ENCODE results near the gene NUCB1. TPM values are rescaled to one million over a fixed set of nuclear protein-coding genes. Genes with fewer than 3 reads are reported as not detected.

The NUCB1 gene
- polyA plus RNA-seq, 1 donor, result 152 TPM

DNA sequence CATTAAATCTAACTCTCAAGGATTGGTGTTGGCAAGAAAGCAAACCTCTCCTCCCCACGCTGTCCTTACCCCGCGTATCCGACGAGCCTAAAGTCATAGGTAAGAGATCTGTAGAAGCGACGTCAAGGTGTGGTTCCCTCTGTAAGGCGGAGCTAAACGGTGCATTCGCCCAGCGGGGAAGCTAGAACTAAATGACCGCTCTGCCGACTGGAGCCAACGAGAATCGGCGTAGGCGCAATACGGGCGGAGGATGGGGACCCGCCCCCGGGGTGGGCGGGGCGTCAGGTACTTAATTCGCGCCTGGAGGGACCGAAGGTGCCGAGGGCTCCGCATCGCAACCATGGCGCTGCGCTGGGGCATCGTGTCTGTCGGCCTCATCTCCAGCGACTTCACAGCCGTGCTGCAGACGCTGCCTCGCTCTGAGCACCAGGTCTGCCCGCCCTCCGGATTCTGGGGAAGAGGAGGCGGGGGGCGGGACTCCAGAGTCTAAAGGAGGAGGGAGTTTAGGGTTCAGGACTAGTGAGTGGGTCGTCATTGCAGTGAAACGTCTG lies 33.3 kb downstream of the NUCB1 start, which contains the start of gene DHDH:
TSS of gene DHDH (plus strand) at position 318 of the 551 bp plus-strand sequence. CDS start at position 341, 23 bp downstream.
- DNase-seq (ENCODE audit: low read depth), result no peak

DNA sequence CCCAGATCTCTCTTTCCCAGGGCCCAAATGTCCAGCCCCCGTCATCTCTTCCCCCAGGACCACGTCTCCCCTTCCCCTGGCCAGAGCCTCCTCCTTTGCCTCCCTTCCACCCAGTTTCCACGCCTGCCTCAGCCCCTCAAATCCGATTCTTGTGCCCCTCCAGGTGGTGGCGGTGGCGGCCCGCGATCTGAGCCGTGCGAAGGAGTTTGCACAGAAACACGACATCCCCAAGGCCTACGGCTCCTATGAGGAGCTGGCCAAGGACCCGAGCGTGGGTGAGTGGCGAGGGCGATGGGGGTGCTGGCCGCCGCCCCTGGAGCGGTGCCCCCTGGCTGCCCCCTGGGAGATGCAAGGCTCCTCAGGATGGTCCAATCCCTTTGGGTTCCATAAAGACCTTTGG lies 34.7 kb downstream of the NUCB1 start:
- no peak for DNase-seq (ENCODE audit: low read depth)

DNA sequence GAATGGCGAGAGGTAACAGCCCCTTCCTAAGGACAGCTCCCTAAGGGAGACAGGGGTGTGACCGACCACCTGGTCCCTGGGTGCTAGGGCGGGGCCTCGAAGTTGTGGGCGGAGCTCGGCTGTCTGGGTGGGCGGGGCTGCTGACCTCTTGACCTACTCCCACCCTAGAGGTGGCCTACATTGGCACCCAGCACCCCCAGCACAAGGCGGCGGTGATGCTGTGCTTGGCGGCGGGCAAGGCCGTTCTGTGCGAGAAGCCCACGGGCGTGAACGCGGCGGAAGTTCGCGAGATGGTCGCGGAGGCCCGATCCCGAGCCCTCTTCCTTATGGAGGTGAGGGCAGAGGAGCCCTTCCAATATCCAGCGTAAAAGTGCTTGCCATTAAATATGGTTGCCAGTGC lies 35.8 kb downstream of the NUCB1 start:
- DNase-seq (ENCODE audit: low read depth), result no peak

DNA sequence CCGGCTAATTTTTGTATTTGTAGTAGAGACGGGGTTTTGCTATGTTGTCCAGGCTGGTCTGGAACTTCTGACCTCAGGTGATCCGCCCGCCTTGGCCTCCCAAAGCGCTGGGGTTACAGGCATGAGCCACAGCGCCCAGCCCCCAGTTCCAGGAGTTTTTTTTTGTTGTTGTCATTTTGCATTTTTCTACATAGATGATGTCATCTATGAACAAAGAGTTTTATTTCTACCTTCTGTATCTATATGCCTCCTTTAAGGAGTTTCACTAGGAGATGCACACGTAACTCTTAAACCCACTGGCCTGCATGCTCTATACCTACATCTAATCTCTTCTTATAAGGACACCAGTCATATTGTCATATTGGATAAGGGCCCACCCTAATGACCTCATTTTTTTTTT lies 38.1 kb downstream of the NUCB1 start:
- no peak for DNase-seq (ENCODE audit: low read depth)

DNA sequence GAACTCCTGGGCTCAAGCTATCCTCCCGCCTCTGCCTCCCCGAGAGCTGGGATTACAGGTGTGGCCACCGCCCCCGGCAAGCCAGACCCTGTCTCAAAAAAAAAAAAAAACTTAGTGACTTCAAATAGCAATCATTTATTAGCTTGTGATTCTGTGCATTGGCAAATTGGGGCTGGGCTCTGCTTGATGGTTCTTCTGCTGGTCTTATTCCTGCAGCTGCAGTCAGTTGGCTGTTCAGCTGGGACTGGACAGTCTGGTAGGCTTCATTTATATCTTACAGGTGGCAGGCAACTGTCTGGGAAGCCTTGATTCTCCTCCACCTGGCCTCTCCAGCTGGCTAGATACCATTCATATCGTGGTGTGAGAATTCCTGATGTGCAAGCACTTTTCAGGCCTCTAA lies 40.8 kb downstream of the NUCB1 start:
- no peak for DNase-seq (ENCODE audit: low read depth)

DNA sequence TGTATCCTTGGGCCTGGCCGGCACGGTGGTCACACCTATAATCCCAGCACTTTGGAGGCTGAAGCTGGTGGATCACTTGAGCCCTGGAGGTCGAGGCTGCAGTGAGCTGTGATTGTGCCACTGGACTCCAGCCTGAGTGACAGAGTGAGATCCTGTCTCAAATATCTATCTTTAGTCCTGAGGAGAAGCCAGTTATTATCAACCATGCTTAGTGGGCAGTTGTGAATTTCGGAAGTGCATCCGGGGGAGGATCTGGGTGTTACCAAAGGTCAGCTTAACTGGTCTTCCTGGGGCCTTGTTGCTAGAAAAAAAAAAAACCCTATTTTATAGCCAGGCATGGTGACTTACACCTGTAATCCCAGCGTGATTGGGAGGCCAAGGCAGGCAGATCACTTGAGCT lies 43.0 kb downstream of the NUCB1 start:
- DNase-seq (ENCODE audit: low read depth), result no peak

DNA sequence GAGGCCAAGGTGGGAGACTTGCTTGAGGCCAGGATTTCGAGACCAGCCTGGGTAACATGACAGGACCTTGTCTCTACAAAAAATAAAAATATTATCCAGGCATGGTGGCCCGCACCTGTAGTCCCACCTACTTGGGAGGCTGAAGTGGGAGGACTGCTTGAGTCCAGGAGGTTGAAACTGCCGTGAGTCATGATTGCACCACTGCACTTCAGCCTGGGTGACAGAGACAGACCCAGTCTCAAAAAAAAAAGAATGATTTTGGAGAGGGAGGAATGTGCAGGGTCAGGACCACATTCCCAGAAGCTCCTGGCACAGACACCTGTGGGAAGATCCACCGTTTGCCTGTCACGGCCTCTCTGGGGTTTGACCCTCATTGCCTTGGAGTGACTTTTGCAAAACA lies 45.3 kb downstream of the NUCB1 start:
- DNase-seq (ENCODE audit: low read depth), result no peak

DNA sequence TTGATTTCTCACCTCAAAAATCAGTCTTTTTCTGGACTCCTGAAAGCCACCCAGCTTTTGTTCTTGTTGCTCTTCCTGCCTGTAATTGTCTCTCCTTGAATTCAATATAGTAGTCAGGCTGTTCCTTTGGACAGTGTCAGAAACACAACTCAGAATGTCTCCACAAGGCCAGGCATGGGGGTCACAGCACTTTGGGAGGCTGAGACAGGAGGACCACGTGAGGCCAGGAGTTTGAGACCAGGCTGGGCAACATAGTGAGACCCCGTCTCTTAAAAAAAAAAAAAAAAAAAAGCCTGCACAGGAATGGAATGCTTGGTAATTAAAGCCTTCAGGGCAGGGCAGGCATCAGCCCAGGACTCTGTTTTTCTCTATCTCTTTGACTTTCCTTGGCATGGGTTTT lies 45.7 kb downstream of the NUCB1 start:
- DNase-seq (ENCODE audit: low read depth), result no peak

DNA sequence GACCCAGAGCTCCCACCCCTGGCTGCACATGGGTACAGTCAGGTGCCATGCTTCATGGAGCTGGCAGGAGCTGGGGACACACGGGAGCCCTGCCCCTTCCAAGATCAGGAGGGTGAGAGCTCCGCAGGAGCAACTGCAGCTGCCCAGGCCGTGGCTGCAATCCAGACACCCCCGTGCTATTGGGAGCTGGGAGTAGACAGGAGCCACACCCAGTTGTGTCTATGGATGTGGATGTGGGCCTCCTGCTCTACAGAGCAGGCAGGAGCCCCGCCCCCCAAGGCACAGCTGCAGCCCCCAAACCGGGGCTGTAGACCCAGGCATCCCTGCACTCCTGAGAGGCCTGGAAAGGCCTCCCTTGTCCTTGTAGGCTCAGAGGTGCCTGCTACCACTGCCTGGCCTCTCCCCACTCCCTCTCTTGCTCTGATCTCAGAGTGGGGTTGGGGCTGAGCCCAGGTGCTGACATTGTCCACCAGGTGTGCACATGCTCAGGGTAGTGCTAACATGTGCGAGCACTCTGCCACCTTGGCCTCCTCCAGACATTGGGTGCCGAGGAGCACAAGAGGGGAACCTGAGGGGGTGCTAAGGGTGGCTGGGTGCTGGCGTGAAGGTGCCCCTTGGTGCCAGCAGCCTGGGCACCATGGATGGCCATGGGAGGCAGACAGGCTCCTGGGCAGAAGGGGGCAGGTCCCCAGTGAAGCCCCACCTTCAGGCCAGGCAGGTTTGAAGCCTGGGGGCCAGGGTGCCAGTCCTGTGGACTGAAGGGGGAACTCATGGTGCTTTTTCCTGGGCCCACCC lies 46.5 kb downstream of the NUCB1 start:
- DNase-seq (ENCODE audit: low read depth), result no peak

DNA sequence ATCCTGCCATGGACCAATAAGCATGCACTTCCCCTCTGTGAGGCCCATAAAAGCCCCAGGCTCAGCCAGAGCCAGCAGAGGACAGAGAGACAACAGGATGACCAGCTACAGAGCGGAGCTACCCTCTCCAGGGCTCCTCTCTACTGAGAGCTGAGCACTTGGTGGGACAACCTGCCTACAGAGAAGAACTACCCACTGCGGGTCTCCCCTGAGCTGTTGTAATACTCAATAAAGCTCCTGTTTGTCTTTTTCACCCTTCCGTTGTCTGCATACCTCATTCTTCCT lies 47.1 kb downstream of the NUCB1 start:
- no peak for DNase-seq (ENCODE audit: low read depth)

DNA sequence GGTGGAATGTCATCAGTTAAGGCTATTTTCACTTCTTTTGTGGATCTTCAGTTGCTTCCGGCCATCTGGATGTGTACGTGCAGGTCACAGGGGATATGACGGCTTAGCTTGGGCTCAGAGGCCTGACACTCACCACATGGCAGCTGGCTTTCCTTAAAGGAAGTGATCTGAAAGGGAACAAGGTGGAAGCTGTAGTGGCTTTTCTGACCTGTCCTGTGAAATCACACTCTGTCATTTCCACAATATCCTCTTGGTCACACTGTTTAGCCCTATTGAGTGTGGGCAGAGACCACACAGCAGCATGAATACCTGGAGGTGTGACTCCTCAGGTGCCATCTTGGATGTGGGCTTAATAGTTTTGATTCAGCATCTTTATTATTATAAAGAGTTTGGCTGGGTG lies 50.0 kb downstream of the NUCB1 start:
- DNase-seq (ENCODE audit: low read depth), result no peak

DNA sequence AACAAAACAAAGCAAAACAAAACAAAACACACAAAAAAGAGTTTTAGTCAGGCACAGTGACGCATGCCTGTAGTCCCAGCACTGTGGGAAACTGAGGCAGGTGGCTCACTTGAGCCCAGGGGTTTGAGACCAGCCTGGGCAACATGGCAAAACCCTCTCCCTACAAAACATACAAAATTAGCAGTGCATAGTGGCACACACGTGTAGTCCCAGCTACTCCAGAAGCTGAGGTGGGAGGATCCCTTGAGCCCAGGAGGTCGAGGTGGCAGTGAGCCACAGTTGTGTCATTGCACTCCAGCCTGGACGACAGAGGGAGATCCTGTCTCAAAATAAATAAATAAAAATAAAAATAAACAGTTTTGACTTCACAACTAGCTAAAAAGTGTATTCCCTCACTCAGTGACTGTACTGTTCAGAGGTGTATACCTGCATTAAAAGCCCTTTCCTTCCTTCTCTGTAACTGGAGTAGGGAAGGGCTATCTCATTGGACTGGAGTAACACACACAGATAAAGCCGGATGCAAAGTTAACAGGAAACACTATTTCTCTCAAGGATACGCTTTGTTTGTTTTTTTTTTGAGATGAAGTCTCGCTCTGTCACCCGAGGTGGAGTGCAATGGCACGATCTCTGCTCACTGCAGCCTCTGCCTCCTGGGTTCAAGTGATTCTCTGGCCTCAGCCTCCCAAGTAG lies 50.9 kb downstream of the NUCB1 start:
- DNase-seq (ENCODE audit: low read depth), result no peak

DNA sequence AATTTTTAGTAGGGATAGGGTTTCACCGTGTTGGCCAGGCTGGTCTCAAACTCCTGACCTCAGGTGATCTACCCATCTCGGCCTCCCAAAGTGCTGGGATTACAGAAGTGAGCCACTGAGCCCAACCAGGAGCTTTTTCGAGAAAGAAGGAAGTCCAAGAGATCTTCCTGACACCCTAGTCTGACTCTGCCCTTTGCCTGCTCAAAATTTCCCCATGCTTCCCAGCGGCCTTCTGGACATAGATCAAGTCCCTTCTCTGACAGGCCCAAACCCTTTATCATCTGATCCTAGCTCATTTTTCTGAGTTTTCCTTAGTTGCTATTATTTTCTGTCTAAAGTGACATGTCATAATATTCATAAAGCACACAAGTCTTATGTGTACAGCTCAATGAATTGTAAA lies 53.0 kb downstream of the NUCB1 start:
- no peak for DNase-seq (ENCODE audit: low read depth)

DNA sequence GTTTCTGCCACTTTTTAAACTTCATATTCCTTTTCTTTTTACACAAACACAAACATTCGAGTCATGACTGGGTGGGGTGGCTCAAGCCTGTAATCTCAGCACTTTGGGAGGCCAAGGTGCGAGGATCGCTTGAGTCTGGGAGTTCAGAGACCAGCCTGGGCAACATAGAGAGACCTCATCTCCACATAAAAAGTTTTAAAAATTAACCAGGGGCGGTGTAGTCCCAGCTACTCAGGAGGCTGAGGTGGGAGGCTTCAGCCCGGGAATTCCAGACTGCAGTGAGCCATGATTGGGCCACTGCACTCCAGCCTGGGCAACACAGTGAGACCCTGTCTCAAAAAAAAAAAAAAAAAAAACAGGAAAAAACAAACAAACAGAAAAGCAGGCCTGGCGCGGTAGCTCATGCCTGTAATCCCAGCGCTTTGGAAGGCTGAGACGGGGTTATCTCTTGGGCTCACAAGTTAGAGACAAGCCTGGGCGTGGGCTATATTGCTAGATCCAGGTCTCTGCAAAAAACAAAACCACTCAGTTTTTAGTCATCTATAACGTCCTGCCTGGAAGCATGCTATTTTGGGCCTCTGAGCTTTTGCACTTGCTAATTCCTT lies 54.0 kb downstream of the NUCB1 start:
- no peak for DNase-seq (ENCODE audit: low read depth)

DNA sequence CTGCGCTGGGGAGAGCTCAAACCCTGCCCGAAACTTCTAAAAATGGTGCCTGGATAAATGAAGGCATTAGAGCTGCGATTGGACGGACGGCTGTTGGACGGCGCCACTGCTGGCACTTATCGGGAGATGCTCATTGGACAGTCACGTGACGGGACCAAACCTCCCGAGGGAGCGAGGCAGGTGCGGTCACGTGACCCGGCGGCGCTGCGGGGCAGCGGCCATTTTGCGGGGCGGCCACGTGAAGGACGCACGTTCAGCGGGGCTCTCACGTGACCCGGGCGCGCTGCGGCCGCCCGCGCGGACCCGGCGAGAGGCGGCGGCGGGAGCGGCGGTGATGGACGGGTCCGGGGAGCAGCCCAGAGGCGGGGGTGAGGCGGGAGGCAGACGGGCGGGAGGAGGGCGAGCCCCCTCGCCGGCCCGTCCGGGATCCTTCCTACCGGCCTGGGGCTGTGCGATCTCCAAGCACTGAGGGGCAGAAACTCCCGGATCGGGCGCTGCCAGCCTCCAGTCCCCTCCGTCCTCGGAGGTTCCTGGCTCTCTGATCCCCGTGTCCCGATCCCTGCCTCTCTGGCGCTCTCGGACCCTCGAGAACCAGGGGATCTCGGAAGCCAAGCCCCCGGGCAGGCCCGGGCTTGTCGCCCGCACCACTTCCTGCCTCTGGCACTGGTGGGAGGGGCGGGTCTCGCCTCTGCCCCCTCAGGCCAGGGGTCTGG lies 54.6 kb downstream of the NUCB1 start, which contains the start of gene BAX:
TSS of gene BAX (plus strand) at position 281 of the 713 bp plus-strand sequence. CDS start at position 335, 54 bp downstream.
- peak; percentile 82 for DNase-seq (ENCODE audit: low read depth)

DNA sequence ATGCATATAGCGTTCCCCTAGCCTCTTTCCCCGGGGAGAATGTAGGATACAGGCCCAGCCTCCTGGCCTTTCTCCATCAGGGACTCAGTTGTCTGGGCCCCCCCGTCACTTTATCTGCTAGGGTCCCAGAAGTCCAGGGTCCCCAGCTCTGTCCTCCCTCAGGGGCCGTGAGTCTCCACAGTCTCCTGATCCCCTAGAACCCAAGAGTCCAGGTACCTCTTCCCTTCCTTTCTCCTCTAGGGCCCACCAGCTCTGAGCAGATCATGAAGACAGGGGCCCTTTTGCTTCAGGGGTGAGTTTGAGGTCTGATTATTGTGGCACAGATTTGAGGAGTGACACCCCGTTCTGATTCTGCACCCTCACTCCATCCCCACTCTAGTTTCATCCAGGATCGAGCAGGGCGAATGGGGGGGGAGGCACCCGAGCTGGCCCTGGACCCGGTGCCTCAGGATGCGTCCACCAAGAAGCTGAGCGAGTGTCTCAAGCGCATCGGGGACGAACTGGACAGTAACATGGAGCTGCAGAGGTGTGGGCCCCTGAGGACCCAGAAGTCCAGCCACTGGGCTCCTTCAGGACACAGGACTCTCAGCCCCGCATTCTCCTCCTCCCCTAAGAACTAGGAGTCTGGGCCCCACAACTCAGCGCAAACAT lies 55.3 kb downstream of the NUCB1 start:
- DNase-seq (ENCODE audit: low read depth), result no peak

DNA sequence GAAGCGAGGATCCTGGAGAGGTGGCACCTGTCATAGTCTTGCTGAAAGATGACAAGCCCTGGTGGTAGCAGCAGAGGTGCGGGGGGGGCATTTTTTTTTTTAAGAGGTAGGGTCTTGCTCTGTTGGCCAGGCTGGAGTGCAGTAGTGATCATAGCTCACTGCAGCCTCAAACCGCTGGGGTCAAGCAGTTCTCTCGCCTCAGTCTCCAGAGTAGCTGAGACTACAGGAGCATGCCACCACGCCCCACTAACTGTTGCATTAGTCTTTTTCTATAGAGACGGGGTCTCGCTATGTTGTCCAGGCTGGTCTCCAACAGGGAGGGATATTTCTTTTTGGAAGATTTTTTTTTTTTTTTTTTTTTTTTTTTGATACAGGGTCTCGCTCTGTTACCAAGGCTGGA lies 57.9 kb downstream of the NUCB1 start:
- no peak for DNase-seq (ENCODE audit: low read depth)

DNA sequence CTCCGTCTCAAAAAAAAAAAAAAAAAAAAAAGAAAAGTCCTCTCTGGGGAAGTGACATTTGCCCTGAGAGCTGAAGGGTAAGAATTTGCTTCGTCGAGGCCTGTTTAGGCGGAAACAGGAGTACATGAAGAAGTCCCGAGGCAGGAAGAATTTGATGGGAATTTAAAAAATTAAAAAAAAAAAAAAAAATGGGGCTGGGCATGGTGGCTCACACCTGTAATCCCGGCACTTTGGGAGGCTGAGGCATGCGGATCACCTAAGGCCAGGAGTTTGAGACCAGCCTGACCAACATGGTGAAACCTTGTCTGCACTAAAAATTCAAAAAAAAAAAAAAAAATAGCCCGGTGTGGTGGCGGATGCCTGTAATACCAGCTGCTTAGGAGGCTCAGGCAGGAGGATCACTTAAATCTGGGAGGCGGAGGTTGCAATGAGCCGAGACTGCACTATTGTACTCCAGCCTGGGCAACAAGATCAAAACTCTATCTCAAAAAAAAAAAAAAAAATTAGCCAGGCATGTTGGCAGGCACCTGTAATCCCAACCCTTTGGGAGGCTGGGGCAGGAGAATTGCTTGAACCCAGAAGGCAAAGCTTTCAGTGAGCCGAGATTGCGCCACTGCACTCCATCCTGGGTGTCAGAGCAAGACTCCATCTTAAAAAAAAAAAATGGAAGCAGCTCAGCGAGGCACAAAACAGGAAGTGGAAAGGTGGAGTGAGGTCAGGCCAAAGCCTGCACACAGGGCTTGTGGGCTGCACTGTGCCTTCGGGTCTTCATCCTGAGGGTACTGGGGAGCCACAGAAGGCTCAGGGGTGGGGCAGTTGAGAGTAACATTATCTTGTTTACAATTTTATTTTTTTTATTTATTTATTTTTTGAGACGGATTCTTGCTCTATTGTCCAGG lies 59.5 kb downstream of the NUCB1 start:
- no peak for DNase-seq (ENCODE audit: low read depth)

DNA sequence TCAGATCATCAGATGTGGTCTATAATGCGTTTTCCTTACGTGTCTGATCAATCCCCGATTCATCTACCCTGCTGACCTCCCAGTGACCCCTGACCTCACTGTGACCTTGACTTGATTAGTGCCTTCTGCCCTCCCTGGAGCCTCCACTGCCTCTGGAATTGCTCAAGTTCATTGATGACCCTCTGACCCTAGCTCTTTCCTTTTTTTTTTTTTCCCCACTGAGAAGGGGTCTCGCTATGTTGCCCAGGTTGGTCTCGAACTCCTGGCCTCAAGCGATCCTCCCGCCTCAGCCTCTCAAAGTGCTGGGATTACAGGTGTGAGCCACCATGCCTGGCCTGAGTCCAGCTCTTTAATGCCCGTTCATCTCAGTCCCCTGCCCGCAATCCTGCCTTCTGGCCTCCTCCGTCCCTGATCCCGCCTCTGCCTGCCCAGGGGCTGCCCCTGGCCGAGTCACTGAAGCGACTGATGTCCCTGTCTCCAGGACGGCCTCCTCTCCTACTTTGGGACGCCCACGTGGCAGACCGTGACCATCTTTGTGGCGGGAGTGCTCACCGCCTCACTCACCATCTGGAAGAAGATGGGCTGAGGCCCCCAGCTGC lies 61.0 kb downstream of the NUCB1 start:
- DNase-seq (ENCODE audit: low read depth), result no peak

DNA sequence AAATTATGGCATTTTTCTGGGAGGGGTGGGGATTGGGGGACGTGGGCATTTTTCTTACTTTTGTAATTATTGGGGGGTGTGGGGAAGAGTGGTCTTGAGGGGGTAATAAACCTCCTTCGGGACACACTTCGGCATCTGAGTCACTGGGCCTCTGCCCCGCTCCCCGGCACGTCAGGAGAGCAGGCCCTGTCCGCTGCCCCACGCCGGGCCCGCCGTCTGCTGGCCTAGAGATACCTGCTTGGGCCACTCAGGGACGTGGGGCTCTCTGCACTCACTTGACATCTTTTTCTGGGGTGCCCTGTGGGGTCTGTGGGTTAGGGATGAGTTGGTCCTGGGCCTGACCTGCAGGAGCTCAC lies 61.5 kb downstream of the NUCB1 start:
- DNase-seq (ENCODE audit: low read depth), result no peak

All from forelimb muscle (tissue), 1 donor.